HepG2 (cell line): Measurements from ENCODE around the gene ANAPC2. TPM values are rescaled to one million over a fixed set of nuclear protein-coding genes. Genes with fewer than 3 reads are reported as not detected.

Experiments
- ATAC-seq: fragments of 200-7000 bp; cut with Tn5 transposase; 3 replicates; pipeline ENCODE4 v1.9.1; 2020; ENCODE audit warnings: mild to moderate bottlenecking, moderate library complexity
- BruUV-seq: library from RNA; stranded (reverse); fragments of 400-500 nt; replicated peaks from 2 replicates; lab custom pipeline; 2021; lab: Mats Ljungman, UMichigan
- CTCF ChIA-PET: fragments of 300-600 bp; formaldehyde crosslinking; extraction: SDS; loops from one replicate; lab custom pipeline; 2021; ENCODE audit warnings: low total read pairs, inconsistent platforms, low intra/inter-chr PET ratio; lab: Yijun Ruan, JAX
- POLR2A ChIA-PET: fragments of 350-600 bp; sonication (Branson Sonifier 250); formaldehyde crosslinking; loops from one replicate; lab custom pipeline; 2020; ENCODE audit warnings: antibody characterized with exemption, inconsistent platforms; lab: Yijun Ruan, JAX
- DNase-seq: peaks from one replicate; pipeline ENCODE4 v3.0.0-alpha.2; 2015; ENCODE audit warnings: low spot score
- FAIRE-seq: peaks from 3 replicates; lab custom pipeline; 2011; peaks lifted over from hg19 to GRCh38; lab: Jason Lieb, UNC
- H2AFZ ChIP-seq: one replicate; pipeline ENCODE4 v1.6.1; 2011; ENCODE audit warnings: low read length, inconsistent platforms
- H3K27ac ChIP-seq: fragments of 300-600 bp; 3 replicates; pipeline ENCODE4 v1.8.0; 2011; ENCODE audit warnings: mixed run types, mild to moderate bottlenecking, mixed read lengths, low read length, inconsistent platforms; ENCODE audit not compliant: insufficient read depth; ENCODE audit errors: extremely low read length
- H3K27me3 ChIP-seq, 2 experiments: fragments of 200-600 bp in 1 of 2; 2 replicates in 1 of 2; 3 replicates in 1 of 2; pipeline versions ENCODE4 v1.6.0 to v1.8.0; 2011; ENCODE audit warnings: low read length in 2 of 2, mild to moderate bottlenecking in 2 of 2, moderate library complexity in 2 of 2, inconsistent platforms in 1 of 2; ENCODE audit not compliant: insufficient read depth in 2 of 2, control insufficient read depth in 1 of 2
- H3K36me3 ChIP-seq, 2 experiments: fragments of 200-600 bp in 1 of 2; replicated peaks in 1 of 2; 2 replicates in 1 of 2; 3 replicates in 1 of 2; pipeline versions ENCODE4 v1.5.1 to v1.8.0; 2011; ENCODE audit warnings: low read length in 2 of 2, inconsistent platforms in 1 of 2; ENCODE audit not compliant: insufficient read depth in 2 of 2, control insufficient read depth in 1 of 2
- H3K4me1 ChIP-seq: 2 replicates; pipeline ENCODE4 v1.5.1; 2012; ENCODE audit warnings: low read length, inconsistent platforms; ENCODE audit not compliant: insufficient read depth
- H3K4me2 ChIP-seq: 2 replicates; pipeline ENCODE4 v1.6.0; 2011; ENCODE audit warnings: low read depth, low read length, inconsistent platforms
- H3K4me3 ChIP-seq, 3 experiments: fragments of 200-600 bp in 1 of 3; sonication (generic), shearing (Covaris generic) in 1 of 3; replicated peaks in 1 of 3; 2 replicates each; pipeline ENCODE4 v1.5.1; 2011 to 2016; ENCODE audit warnings: low read length in 3 of 3, inconsistent platforms in 2 of 3, low read depth in 2 of 3, mild to moderate bottlenecking in 2 of 3, control low read depth in 1 of 3, mixed read lengths in 1 of 3; ENCODE audit not compliant: insufficient read depth in 1 of 3
- H3K79me2 ChIP-seq: one replicate; pipeline ENCODE4 v1.6.1; 2011; ENCODE audit warnings: low read length, inconsistent platforms; ENCODE audit not compliant: insufficient read depth
- H3K9ac ChIP-seq: 2 replicates; pipeline ENCODE4 v1.6.0; 2011; ENCODE audit warnings: mild to moderate bottlenecking, low read depth, low read length, inconsistent platforms; ENCODE audit not compliant: insufficient read depth
- H3K9me3 ChIP-seq: 2 replicates; pipeline ENCODE4 v1.5.1; 2012; ENCODE audit warnings: mild to moderate bottlenecking, low read length
- H4K20me1 ChIP-seq: 2 replicates; pipeline ENCODE4 v1.6.0; 2011; ENCODE audit warnings: inconsistent platforms, mild to moderate bottlenecking, low read length, moderate library complexity; ENCODE audit not compliant: insufficient read depth
- AGO2 ChIP-seq: fragments of 200-400 bp; formaldehyde crosslinking; optimal IDR thresholded peaks from 2 replicates; pipeline ENCODE3; 2017; ENCODE audit warnings: mild to moderate bottlenecking, low read depth, low read length, moderate library complexity
- GTF3A ChIP-seq: sonication (generic); formaldehyde crosslinking; conservative IDR thresholded peaks from 2 replicates; pipeline ENCODE4 v1.4.0; 2020; ENCODE audit warnings: mild to moderate bottlenecking, missing genetic modification reagents
- MIER3 ChIP-seq: IDR thresholded peaks from 2 replicates; pipeline ENCODE4 v1.6.1; 2016; ENCODE audit warnings: missing compliant biosample characterization, borderline replicate concordance
- NBN ChIP-seq: fragments of 450-650 bp; conservative IDR thresholded peaks from 2 replicates; pipeline ENCODE4 v1.6.1; 2017
- NFRKB ChIP-seq: fragments of 450-650 bp; IDR thresholded peaks from 2 replicates; pipeline ENCODE4 v1.6.1; 2017
- SKI ChIP-seq: fragments of 450-650 bp; IDR thresholded peaks from one replicate; pipeline ENCODE4 v1.6.1; 2018; ENCODE audit warnings: mild to moderate bottlenecking; ENCODE audit not compliant: partially characterized antibody
- WGBS: methylation state at CpG from one replicate; pipeline ENCODE4 v1.1.6; 2017; ENCODE audit warnings: low lambda C conversion rate; 5-methylcytosine and 5-hydroxymethylcytosine counted together
- in situ Hi-C: cut with HindIII; loops from 2 replicates; pipeline ENCODE4 v1.10.0; 2017; ENCODE audit warnings: low pct_unique_long_range_greater_than_20kb; ENCODE audit not compliant: extremely low pct_ligation_motif_present
- intact Hi-C: fragments of 100-400 bp; cut with micrococcal nuclease; formaldehyde crosslinking; loops from one replicate; pipeline ENCODE4 v1.10.0; 2022; ENCODE audit not compliant: unreplicated experiment
- polyA plus RNA-seq, 8 experiments: library from polyadenylated mRNA; depleted of rRNA in 3 of 8; stranded (reverse) in 7 of 8; unstranded in 1 of 8; fragments of >200 nt; fragmentation: Illumina TruSeq in 4 of 8; extraction: Trizol in 4 of 8; gene quantifications; 2 replicates each; pipeline versions ENCODE4 v1.2.1 to v1.2.3, GENCODE V29; 2011 to 2016; ENCODE audit warnings: low read depth in 4 of 8, missing spikeins in 1 of 8, mixed read lengths in 1 of 8; ENCODE audit not compliant: insufficient read depth in 1 of 8
- total RNA-seq, 5 experiments: library from RNA; depleted of rRNA; stranded (reverse); fragments of >200 nt; fragmentation: Illumina TruSeq; extraction: Trizol; gene quantifications; 2 replicates each; pipeline ENCODE4 v1.2.3, GENCODE V29; 2016; ENCODE audit warnings: low read depth in 1 of 5
- TF ChIP-seq, protein P1 (sequence below): sonication (generic); formaldehyde crosslinking; IDR thresholded peaks from 2 replicates; pipeline ENCODE4 v1.4.0; 2020; ENCODE audit warnings: mild to moderate bottlenecking, missing genetic modification reagents, borderline replicate concordance
- TF ChIP-seq, protein P2 (sequence below): IDR thresholded peaks from 2 replicates; pipeline ENCODE4 v1.6.1; 2016; ENCODE audit warnings: missing biosample characterization, missing genetic modification reagents, low read depth

The ANAPC2 gene
- total and polyA plus RNA-seq, 2 of the 13 experiments (the other 11 are each of a cell fraction or from before 2014, with no cell fraction given) = 12.3 to 15.4 TPM

DNA sequence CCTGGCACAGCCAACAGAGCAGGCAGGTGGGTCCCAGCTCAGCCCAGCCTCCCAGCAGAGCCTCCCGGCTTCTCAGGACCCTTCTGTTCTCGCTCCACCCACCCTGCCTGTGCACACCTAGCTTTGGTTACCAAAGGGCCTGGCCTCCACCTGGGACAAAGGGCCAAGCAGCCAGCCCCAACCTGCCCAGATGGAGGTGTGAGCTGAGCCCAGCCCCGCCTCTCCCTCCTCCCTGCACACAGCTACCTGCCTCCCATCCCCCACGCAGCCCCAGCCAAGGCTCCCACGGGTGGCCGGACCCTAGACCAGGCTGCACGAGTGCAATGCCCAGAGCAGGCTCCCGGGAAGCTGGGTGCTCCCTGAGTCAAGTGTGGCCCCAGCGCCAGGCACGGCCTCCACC is 6.5 kb upstream of the ANAPC2 start:
- TF ChIP-seq AGO2 = peak; percentile 16
- no peak for TF ChIP-seq SKI
- no peak overlapping the region for H3K27ac ChIP-seq
- no peak for ATAC-seq
- H3K79me2 ChIP-seq = peaks cover 48% of the 10 kb centered on the region
- no peak overlapping the region for H2AFZ ChIP-seq
- WGBS = 58% methylated on average over 6 of the region's 10 CpGs
- H3K4me1 ChIP-seq = peaks cover 52% of the 10 kb centered on the region
- no peaks in the 10 kb centered on the region for H3K27me3 ChIP-seq
- no peaks in the 10 kb centered on the region; the same call in 1 of the 2 replicates for H4K20me1 ChIP-seq
- intact Hi-C loops (no loop called here), in situ Hi-C loops (no loop called here)
- no peak for DNase-seq
- H3K9ac ChIP-seq = peak overlapping the region; percentile 3; the same call in 1 of the 2 replicates
- H3K4me2 ChIP-seq = peak overlapping the region; percentile 90; the same call in 1 of the 2 replicates
- H3K9me3 ChIP-seq = no peaks in the 10 kb centered on the region
- FAIRE-seq = no peak
- no TSS peak for BruUV-seq
- H3K4me3 ChIP-seq = peak overlapping the region in 1 of 3 experiments; percentile 57; a peak in 2 of 6 replicates
- CTCF ChIA-PET = no interaction called here
- POLR2A ChIA-PET = interaction anchor here (1.0 to 1.4 kb wide), 2 partner anchors 42 to 65 kb away, joined by 3 read pairs; no protein-coding TSS in a partner anchor
- peaks cover 8 to 14% of the 10 kb centered on the region in 2 experiments; a peak in 3 of 5 replicates for H3K36me3 ChIP-seq

DNA sequence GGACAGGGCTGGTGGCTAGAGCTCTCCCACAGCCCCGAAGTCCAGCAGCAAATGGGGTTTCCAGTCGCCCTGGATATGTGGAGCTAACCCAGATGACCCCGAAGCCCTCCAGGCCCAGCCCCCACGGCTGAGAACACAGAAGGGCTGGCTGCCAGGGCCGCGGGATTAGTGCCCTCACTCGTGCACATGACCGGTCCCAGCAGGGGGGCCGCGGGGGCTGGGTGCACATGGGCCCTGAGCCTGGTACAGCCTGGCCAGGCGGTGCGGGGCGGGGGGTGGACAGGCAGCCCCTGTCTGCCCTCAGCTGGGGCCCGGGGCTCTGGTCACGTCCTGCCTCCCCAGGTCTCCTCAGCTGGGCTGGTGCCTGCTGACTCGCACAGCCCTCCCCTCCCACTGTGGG is 6.0 kb upstream of the ANAPC2 start:
- ChIA-PET CTCF (no interaction called here), POLR2A (no interaction called here)
- Histone ChIP-seq H3K36me3 (peaks cover 9 to 14% of the 10 kb centered on the region in 2 experiments; a peak in 3 of 5 replicates), H3K79me2 (peaks cover 50% of the 10 kb centered on the region), H3K9me3 (no peaks in the 10 kb centered on the region), H3K27me3 (no peaks in the 10 kb centered on the region), H3K4me3 (no peak overlapping the region), H3K4me1 (peaks cover 57% of the 10 kb centered on the region), H2AFZ (no peak overlapping the region), H4K20me1 (no peaks in the 10 kb centered on the region; the same call in 1 of the 2 replicates), H3K9ac (no peak overlapping the region), H3K4me2 (0 out of 2 replicates have a peak overlapping the region, but pooled peaks have one; percentile 90), H3K27ac (no peak overlapping the region)
- FAIRE-seq = no peak
- TF ChIP-seq NFRKB = no peak
- no peak for TF ChIP-seq GTF3A
- no peak for TF ChIP-seq MIER3 (CRISPR knock-in tag)
- TF ChIP-seq NBN = no peak
- TF ChIP-seq, protein P1, sequence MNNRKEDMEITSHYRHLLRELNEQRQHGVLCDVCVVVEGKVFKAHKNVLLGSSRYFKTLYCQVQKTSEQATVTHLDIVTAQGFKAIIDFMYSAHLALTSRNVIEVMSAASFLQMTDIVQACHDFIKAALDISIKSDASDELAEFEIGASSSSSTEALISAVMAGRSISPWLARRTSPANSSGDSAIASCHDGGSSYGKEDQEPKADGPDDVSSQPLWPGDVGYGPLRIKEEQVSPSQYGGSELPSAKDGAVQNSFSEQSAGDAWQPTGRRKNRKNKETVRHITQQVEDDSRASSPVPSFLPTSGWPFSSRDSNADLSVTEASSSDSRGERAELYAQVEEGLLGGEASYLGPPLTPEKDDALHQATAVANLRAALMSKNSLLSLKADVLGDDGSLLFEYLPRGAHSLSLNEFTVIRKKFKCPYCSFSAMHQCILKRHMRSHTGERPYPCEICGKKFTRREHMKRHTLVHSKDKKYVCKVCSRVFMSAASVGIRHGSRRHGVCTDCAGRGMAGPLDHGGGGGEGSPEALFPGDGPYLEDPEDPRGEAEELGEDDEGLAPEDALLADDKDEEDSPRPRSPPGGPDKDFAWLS = no peak
- TF ChIP-seq, protein P2, sequence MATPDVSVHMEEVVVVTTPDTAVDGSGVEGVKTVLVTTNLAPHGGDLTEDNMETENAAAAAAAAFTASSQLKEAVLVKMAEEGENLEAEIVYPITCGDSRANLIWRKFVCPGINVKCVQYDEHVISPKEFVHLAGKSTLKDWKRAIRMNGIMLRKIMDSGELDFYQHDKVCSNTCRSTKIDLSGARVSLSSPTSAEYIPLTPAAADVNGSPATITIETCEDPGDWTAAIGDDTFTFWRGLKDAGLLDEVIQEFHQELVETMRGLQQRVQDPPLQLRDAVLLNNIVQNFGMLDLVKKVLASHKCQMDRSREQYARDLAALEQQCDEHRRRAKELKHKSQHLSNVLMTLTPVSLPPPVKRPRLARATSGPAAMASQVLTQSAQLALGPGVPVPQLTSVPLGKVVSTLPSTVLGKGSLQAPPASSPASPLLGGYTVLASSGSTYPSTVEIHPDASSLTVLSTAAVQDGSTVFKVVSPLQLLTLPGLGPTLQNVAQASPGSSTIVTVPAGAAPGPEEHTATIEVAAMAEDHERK (CRISPR knock-in tag) = no peak
- ATAC-seq = no peak
- no TSS peak for BruUV-seq
- intact Hi-C loops = no loop called here
- in situ Hi-C loops = no loop called here
- no peak for DNase-seq
- 85% methylated on average over 11 of the region's 16 CpGs for WGBS
